Tracheal epithelial cell (primary cell): ENCODE results near the gene SCNN1B. TPM values are rescaled to one million over a fixed set of nuclear protein-coding genes. Genes with fewer than 3 reads are reported as not detected.

ENCODE experiments used
- total RNA-seq: library from RNA; depleted of rRNA; stranded (reverse); fragments of >200 nt; gene quantifications from 2 replicates; pipeline ENCODE4 v1.2.1, GENCODE V29; 2014

Gene SCNN1B
- total RNA-seq = 0.48 and 1.5 TPM in 2 replicates

GRCh38 chr16:23302045-23302956 is at the start of gene SCNN1B:
TSS of gene SCNN1B (plus strand) at chr16:23302302. CDS start at chr16:23348600, 46,298 bp downstream.

Other genes starting within 250 kb of the SCNN1B start
- 13.2 and 17.8 TPM in 2 replicates for gene USP31, start 152.8 kb upstream of the SCNN1B start, total RNA-seq
- gene SCNN1G, start 119.6 kb upstream of the SCNN1B start, total RNA-seq = under 0.01 and 0.85 TPM in 2 replicates
- gene COG7, start 150.9 kb downstream of the SCNN1B start, total RNA-seq = 8.7 and 9.6 TPM in 2 replicates
- 9.2 and 19.5 TPM in 2 replicates for gene GGA2, start 208.2 kb downstream of the SCNN1B start, total RNA-seq